ENCODE measurements around the gene ZNF620.

Gene ZNF620

GRCh38 chr3:40465456-40465855 lies 40.4 kb upstream of the ZNF620 start:
- Histone ChIP-seq H3K36me3 (ENCODE audit: insufficient read depth, low read length) (peaks cover 63% of the 10 kb centered on the region), H3K4me3 (ENCODE audit: low read length) (no peak overlapping the region), H3K27me3 (ENCODE audit: insufficient read depth, low read length) (no peaks in the 10 kb centered on the region), H3K27ac (ENCODE audit: low read depth, low read length) (no peak overlapping the region), H3K4me1 (ENCODE audit: insufficient read depth, low read length) (no peaks in the 10 kb centered on the region), H3K9ac (ENCODE audit: low read depth, low read length) (no peak overlapping the region), H3K9me3 (ENCODE audit: insufficient read depth, low read depth, low read length) (no peaks in the 10 kb centered on the region)
- WGBS: 88% methylated on average over 2 of the region's 2 CpGs

GRCh38 chr3:40468018-40468417 lies 37.8 kb upstream of the ZNF620 start:
- Histone ChIP-seq H3K9ac (ENCODE audit: low read depth, low read length) (no peak overlapping the region), H3K36me3 (ENCODE audit: insufficient read depth, low read length) (peaks cover 39% of the 10 kb centered on the region), H3K27ac (ENCODE audit: low read depth, low read length) (no peak overlapping the region), H3K9me3 (ENCODE audit: insufficient read depth, low read depth, low read length) (no peaks in the 10 kb centered on the region), H3K4me3 (ENCODE audit: low read length) (no peak overlapping the region), H3K27me3 (ENCODE audit: insufficient read depth, low read length) (no peaks in the 10 kb centered on the region), H3K4me1 (ENCODE audit: insufficient read depth, low read length) (no peaks in the 10 kb centered on the region)
- 96% methylated on average over 4 of the region's 4 CpGs for WGBS

DNA sequence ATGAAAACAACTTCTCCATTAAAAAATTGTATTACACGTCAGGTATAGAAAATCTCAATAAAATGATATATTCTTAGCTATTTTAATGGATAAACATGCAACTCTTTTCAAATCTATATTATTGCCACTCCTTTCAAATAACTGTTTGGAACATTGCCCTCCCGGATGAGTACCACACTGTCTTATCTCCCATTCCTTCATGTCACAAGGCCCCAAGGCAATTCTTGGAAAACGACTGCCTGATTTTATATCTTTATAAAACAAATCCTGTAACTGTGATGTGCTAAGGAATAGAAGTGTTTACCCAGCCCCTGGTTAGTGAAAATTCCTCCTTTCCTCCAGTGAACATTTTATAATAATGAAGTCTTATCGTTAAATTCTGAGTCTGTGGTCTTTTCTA lies 35.1 kb upstream of the ZNF620 start:
- Histone ChIP-seq H3K27ac (ENCODE audit: low read depth, low read length) (no peak overlapping the region), H3K9me3 (ENCODE audit: insufficient read depth, low read depth, low read length) (no peaks in the 10 kb centered on the region), H3K27me3 (ENCODE audit: insufficient read depth, low read length) (no peaks in the 10 kb centered on the region), H3K4me1 (ENCODE audit: insufficient read depth, low read length) (no peaks in the 10 kb centered on the region), H3K4me3 (ENCODE audit: low read length) (no peak overlapping the region), H3K36me3 (ENCODE audit: insufficient read depth, low read length) (peaks cover 13% of the 10 kb centered on the region), H3K9ac (ENCODE audit: low read depth, low read length) (no peak overlapping the region)
- WGBS: 88% methylated on average over 2 of the region's 4 CpGs

DNA sequence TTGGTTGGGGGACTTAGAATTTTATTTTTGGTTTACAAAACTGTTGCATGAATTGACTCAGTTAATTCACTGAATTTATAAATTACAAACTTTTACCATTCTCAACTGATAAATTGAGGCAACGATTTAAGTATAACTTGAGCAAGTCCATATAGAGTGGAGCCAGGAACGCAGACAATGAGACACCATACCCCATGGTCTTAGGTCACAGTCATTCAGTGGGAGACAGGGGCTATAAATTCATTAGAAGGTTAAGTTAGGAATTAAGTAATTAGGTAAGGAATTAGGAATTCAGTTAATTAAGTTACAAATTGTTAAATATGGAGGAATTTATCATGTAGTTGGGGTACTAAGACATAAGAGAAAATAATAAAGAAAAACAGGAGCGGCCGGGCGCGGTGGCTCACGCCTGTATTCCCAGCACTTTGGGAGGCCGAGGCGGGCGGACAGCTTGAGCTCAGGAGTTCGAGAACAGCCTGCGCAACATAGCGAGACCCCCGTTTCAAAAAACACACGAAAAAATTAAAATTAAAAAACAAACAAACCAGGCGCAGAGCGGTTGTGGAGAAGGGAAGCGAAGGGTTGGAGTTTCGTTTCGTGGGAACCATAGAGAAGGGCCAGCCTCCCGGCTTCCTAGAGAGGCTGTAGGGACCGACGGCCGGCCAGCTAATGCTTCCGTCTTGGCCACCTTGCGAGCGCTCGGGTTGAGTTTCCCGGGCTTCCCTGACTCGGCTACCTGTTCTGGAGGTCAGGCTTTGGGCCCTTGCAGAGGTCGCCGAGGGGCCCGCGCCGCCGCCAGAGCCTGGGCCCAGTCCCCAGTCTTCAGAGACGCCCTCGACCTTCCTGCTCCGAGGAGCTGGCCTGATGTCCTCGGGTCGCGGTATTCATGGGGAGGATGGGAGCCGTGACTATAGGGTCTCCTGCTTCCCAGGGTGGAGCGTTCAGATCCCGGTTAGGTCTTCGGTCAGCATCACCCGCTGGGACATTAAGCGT lies 29.1 kb upstream of the ZNF620 start, which contains the start of gene ZNF619:
TSS of gene ZNF619 (plus strand) at position 645 of the 993 bp plus-strand sequence. CDS start 858 bp downstream, outside the sequence.
- H3K27ac ChIP-seq (ENCODE audit: low read depth, low read length): no peak within 1 kb of the TSS

GRCh38 chr3:40477666-40478065 lies 28.2 kb upstream of the ZNF620 start:
- Histone ChIP-seq H3K27me3 (ENCODE audit: insufficient read depth, low read length) (no peaks in the 10 kb centered on the region), H3K4me3 (ENCODE audit: low read length) (peak overlapping the region; percentile 68), H3K4me1 (ENCODE audit: insufficient read depth, low read length) (peaks cover 7% of the 10 kb centered on the region; the same call in 1 of the 2 replicates), H3K9me3 (ENCODE audit: insufficient read depth, low read depth, low read length) (no peaks in the 10 kb centered on the region), H3K36me3 (ENCODE audit: insufficient read depth, low read length) (no peaks in the 10 kb centered on the region), H3K9ac (ENCODE audit: low read depth, low read length) (peak overlapping the region; percentile 76; the same call in 1 of the 2 replicates), H3K27ac (ENCODE audit: low read depth, low read length) (no peak overlapping the region)
- 85% methylated on average over 3 of the region's 4 CpGs for WGBS

More for the DNA sequence above, 29.1 kb upstream of the ZNF620 start, which contains the start of gene ZNF619:
- Histone ChIP-seq H3K36me3 (ENCODE audit: insufficient read depth, low read length) (no peaks in the 10 kb centered on the region), H3K9ac (ENCODE audit: low read depth, low read length) (peak within 1 kb of the TSS; percentile 76), H3K4me3 (ENCODE audit: low read length) (peak within 1 kb of the TSS; percentile 68), H3K9me3 (ENCODE audit: insufficient read depth, low read depth, low read length) (no peaks in the 10 kb centered on the region), H3K4me1 (ENCODE audit: insufficient read depth, low read length) (peaks cover 7% of the 10 kb centered on the region; the same call in 1 of the 2 replicates), H3K27me3 (ENCODE audit: insufficient read depth, low read length) (no peaks in the 10 kb centered on the region)
- 60% methylated on average over 46 of the region's 48 CpGs for WGBS

GRCh38 chr3:40487172-40487571 lies 18.7 kb upstream of the ZNF620 start:
- Histone ChIP-seq H3K27me3 (ENCODE audit: insufficient read depth, low read length) (no peaks in the 10 kb centered on the region), H3K4me1 (ENCODE audit: insufficient read depth, low read length) (no peaks in the 10 kb centered on the region), H3K27ac (ENCODE audit: low read depth, low read length) (no peak overlapping the region), H3K36me3 (ENCODE audit: insufficient read depth, low read length) (peaks cover 11% of the 10 kb centered on the region; the same call in 1 of the 2 replicates), H3K4me3 (ENCODE audit: low read length) (no peak overlapping the region), H3K9ac (ENCODE audit: low read depth, low read length) (no peak overlapping the region), H3K9me3 (ENCODE audit: insufficient read depth, low read depth, low read length) (peaks cover 14% of the 10 kb centered on the region)
- WGBS: 93% methylated on average over 3 of the region's 3 CpGs

DNA sequence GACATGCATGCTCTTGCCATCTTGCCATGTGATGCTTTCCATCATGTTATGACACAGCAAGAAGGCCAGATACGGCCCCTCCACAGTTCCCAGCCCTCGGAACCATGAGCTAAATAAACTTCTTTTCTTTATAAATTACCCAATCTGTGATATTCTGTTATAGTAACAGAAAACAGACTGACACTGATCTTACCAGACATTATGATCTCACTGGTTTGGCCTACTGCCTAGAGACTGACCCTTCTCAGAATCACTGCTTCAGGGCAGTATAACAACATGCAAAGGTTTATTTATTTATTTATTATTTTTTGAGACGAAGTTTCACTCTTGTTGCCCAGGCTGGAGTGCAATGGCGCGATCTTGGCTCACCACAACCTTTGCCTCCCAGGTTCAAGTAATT lies 14.9 kb upstream of the ZNF620 start:
- H3K4me3 ChIP-seq (ENCODE audit: low read length): no peak overlapping the region
- no peak overlapping the region for H3K27ac ChIP-seq (ENCODE audit: low read depth, low read length)
- no peaks in the 10 kb centered on the region for H3K4me1 ChIP-seq (ENCODE audit: insufficient read depth, low read length)
- H3K36me3 ChIP-seq (ENCODE audit: insufficient read depth, low read length): peaks cover 11% of the 10 kb centered on the region; the same call in 1 of the 2 replicates
- no peak overlapping the region for H3K9ac ChIP-seq (ENCODE audit: low read depth, low read length)
- peaks cover 14% of the 10 kb centered on the region for H3K9me3 ChIP-seq (ENCODE audit: insufficient read depth, low read depth, low read length)
- WGBS: 94% methylated on average over 5 of the region's 5 CpGs
- H3K27me3 ChIP-seq (ENCODE audit: insufficient read depth, low read length): no peaks in the 10 kb centered on the region

GRCh38 chr3:40494698-40495097 lies 11.1 kb upstream of the ZNF620 start:
- Histone ChIP-seq H3K9me3 (ENCODE audit: insufficient read depth, low read depth, low read length) (no peaks in the 10 kb centered on the region), H3K27ac (ENCODE audit: low read depth, low read length) (no peak overlapping the region), H3K27me3 (ENCODE audit: insufficient read depth, low read length) (no peaks in the 10 kb centered on the region), H3K36me3 (ENCODE audit: insufficient read depth, low read length) (no peaks in the 10 kb centered on the region), H3K4me1 (ENCODE audit: insufficient read depth, low read length) (no peaks in the 10 kb centered on the region), H3K9ac (ENCODE audit: low read depth, low read length) (no peak overlapping the region), H3K4me3 (ENCODE audit: low read length) (no peak overlapping the region)
- 75% methylated on average over 2 of the region's 2 CpGs for WGBS

- 100% methylated on average over 2 of the region's 2 CpGs for WGBS
- Histone ChIP-seq H3K27me3 (ENCODE audit: insufficient read depth, low read length) (no peaks in the 10 kb centered on the region), H3K9me3 (ENCODE audit: insufficient read depth, low read depth, low read length) (no peaks in the 10 kb centered on the region), H3K9ac (ENCODE audit: low read depth, low read length) (no peak overlapping the region), H3K4me3 (ENCODE audit: low read length) (no peak overlapping the region), H3K27ac (ENCODE audit: low read depth, low read length) (no peak overlapping the region), H3K4me1 (ENCODE audit: insufficient read depth, low read length) (no peaks in the 10 kb centered on the region), H3K36me3 (ENCODE audit: insufficient read depth, low read length) (no peaks in the 10 kb centered on the region)
These were observed 8.6 kb upstream of the ZNF620 start for GRCh38 chr3:40497288-40497687.

DNA sequence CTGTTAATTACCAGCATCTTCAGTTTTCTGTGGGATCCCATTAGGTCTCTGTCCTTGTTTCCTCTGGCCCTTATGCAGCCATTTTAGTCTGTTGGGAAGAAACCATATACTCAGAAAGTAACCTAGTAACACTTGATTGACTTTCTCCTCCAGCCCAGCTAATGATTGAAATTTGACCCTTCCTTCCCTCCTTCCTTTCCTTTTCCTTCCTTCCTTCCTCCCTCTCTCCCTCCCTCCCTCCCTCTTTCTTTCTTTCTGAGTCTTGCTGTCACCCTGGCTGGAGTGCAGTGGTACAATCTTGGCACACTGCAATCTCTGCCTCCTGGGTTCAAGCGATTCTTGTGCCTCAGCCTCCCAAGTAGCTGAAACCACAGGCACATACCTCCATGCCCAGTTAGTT lies 5.9 kb upstream of the ZNF620 start:
- Histone ChIP-seq H3K4me3 (ENCODE audit: low read length) (no peak overlapping the region), H3K36me3 (ENCODE audit: insufficient read depth, low read length) (no peaks in the 10 kb centered on the region), H3K27me3 (ENCODE audit: insufficient read depth, low read length) (no peaks in the 10 kb centered on the region), H3K27ac (ENCODE audit: low read depth, low read length) (no peak overlapping the region), H3K9me3 (ENCODE audit: insufficient read depth, low read depth, low read length) (no peaks in the 10 kb centered on the region), H3K4me1 (ENCODE audit: insufficient read depth, low read length) (no peaks in the 10 kb centered on the region), H3K9ac (ENCODE audit: low read depth, low read length) (no peak overlapping the region)
- 87% methylated on average over 1 of the region's 1 CpG for WGBS

DNA sequence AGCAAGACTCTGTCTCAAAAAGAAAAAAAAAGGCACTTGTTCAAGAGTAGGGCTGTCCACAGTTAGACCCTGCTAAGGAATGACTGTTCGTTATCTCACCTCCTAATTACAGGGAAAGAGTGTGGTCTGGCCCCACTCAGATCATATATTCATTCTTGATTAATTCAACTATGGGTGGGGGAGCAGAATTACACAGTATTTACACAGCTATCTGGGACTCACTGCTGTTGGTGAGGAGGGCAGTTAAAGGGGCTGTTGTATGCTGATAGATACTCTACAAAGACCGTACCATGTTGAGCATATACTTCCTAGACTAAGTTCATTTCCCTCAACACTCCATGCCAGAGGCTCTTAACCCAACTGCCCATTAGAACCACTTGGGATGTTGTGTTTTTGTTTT lies 3.8 kb upstream of the ZNF620 start:
- Histone ChIP-seq H3K4me1 (ENCODE audit: insufficient read depth, low read length) (0 out of 2 replicates have a peak, but pooled peaks cover 5% of the 10 kb centered on the region), H3K27me3 (ENCODE audit: insufficient read depth, low read length) (no peaks in the 10 kb centered on the region), H3K27ac (ENCODE audit: low read depth, low read length) (no peak overlapping the region), H3K9me3 (ENCODE audit: insufficient read depth, low read depth, low read length) (no peaks in the 10 kb centered on the region), H3K9ac (ENCODE audit: low read depth, low read length) (no peak overlapping the region), H3K36me3 (ENCODE audit: insufficient read depth, low read length) (no peaks in the 10 kb centered on the region), H3K4me3 (ENCODE audit: low read length) (no peak overlapping the region)
- WGBS: 100% methylated on average over 1 of the region's 2 CpGs

Measured in HUES64 (cell line).